Hypothalamus (tissue), 51 donors: ENCODE measurements around the gene ZBTB45.
A peak's percentile ranks its signal among the peaks of the same experiment; 100 is the strongest.

Experiments used
- DNase-seq, 51 donors: peaks; one replicate each; lab custom pipeline; 2025; lab: John Stamatoyannopoulos, UW

The ZBTB45 gene

DNA sequence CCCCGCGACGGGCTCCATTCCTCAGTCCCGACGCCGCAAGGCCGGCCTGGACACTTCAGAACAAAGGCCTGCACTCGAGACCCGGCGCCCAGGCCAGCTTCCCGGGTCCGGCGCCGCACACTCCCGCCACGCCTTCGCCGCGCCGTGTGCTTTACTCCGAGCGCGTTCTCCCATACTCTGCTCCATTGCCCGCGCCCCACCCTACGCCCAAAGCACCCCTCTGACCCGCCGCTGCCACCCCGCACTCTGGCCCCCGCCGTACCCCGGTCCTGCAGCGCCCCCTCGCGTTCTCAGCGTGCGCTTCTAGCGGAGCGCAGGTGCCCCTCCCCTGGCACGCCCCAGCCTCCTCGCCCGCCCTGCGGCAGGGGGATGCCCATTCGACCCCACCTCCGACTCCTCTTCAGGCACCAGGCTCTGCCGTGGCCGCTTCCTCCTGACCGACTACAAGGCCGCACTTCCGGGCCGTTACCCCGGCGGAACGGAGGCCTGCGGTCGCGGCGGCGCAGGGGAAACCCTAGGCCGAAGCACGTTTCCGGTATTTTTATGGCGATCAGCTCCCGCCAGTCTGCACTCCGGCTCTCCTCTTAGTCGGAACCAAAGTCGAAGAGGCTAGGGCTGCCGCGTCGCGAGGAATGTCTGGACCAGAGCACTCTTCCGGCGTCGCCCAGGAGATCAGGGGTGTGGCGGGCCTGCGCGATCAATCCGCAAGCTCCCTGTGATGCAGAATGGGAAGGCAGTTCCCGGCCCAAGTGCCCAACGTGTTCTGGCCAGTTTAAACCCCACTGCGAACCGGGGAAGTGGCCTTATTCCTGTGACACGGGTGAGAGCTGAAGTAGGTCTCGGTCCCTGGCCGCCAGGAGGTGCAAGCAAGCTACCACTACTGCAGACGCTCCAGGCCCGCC, at the start of gene ZBTB45:
Gene ZBTB45, minus strand, starts transcription at position 456 of the 902 bp plus-strand sequence. CDS start 2,137 bp downstream, outside the sequence.
- peak; percentile 35 to 96 (median 88) for DNase-seq

GRCh38 chr19:58568453-58569130, 49.0 kb upstream of the ZBTB45 start:
- DNase-seq = no peak

DNA sequence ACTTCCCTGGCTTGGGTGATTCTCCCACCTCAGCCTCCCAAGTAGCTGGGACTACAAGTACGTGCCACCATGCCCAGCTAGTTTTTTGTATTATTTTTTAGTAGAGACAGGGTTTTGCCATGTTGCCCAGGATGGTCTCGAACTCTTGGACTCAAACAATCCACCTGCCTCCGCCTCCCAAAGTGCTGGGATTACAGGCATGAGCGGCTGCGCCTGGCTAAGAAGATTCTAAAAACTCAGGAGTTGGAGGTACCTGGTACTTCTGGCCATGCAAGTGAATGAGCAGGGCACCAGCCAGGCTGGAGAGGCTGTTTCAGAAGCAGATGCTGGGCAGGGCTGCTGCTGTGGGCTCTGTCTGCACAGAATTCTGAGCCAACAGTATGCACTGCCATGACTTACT, 47.4 kb upstream of the ZBTB45 start:
- no peak for DNase-seq

GRCh38 chr19:58563823-58564222, 44.2 kb upstream of the ZBTB45 start:
- DNase-seq = no peak

GRCh38 chr19:58563034-58563573, 43.5 kb upstream of the ZBTB45 start:
- DNase-seq = no peak

DNA sequence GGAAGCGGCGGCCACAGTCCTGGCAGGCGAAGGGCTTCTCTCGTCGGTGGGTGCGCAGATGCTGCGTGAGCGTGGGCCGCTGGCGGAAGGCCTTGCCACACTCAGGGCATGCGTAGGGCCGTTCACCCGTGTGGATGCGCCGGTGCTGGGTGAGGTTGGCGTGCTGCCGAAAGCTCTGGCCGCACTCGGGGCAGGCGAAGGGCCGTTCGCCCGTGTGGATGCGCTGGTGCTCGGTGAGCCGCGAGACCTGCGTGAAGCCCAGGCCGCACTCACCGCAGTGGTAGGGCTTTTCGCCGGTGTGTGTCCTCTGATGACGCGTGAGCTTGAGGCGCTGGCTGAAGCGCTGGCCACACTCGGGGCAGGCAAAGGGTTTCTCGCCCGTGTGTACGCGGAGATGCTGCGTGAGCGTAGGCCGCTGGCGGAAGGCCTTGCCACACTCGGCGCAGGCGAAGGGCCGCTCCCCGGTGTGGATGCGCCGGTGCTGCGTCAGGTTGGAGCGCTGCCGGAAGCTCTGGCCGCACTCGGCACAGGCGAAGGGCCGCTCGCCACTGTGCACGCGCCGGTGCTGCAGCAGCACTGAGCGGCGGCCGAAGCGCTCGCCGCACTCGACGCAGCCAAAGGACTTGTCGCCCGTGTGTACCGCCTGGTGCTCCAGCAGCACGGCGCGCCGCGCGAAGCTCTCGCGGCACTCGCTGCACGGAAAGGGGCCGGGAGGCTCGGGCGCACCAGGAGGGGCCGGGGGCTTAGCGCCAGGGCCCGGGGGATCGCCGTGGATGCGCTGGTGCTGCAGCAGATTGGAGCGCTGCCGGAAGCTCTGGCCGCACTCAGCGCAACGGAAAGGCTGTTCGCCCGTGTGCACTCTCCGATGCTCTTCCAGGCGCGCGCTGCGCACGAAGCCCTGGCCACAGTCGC, 42.8 kb upstream of the ZBTB45 start:
- no peak for DNase-seq

DNA sequence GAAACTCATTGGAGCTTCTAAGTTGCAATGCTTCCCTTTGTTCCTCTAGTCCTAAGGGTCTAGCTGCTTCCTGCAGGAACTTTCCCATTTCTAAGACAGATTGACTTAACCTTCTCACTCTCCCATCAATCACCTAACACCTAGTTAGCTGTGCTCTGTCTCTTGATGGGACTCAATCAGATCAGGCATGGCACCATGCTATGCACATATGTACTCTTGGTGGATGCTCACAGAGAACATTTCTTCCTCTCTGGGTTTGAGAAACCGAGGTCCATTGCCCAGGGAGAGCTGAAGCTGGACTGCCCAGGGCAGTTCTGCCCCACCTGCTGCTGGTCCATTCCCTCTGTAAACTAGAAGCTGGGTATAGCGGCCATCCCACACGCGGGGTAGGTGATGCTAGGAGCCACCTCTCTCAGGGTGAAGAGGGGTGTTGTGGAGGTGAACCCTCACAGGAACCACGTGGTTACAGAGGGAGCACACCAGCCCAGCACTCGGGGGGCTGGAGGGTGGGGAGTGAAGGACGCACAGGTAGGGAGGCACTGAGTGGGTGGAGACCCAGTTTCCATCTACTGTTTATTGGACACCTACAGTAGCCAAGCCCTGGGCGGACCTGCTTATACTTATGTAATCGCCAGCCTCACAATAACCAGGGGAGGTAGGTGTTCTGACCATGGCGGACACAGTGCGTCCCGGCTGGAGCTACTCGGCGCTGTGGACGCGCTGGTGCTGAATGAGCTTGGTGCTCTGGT, 41.9 kb upstream of the ZBTB45 start:
- no peak for DNase-seq

DNA sequence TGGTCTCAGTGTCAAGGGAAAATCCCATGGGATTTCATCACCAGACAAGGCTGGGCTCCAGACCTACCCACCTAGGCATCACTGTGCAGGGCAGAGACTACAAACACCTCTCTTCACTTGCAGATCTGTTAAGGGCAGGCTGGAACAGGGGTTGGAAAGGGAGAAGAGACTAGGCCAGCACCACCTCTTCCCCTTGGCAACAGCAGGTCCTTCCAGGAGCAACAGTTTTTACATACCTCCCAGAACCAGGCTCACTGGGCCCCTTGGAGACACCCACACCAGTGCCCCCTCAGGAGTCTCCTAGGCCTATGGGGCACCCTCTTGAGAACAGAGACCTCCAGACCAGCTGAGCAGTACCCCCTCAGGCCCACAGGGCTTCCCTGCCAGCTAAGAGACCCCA, 41.3 kb upstream of the ZBTB45 start:
- DNase-seq = no peak

GRCh38 chr19:58560007-58560887, 40.6 kb upstream of the ZBTB45 start:
- DNase-seq = no peak

DNA sequence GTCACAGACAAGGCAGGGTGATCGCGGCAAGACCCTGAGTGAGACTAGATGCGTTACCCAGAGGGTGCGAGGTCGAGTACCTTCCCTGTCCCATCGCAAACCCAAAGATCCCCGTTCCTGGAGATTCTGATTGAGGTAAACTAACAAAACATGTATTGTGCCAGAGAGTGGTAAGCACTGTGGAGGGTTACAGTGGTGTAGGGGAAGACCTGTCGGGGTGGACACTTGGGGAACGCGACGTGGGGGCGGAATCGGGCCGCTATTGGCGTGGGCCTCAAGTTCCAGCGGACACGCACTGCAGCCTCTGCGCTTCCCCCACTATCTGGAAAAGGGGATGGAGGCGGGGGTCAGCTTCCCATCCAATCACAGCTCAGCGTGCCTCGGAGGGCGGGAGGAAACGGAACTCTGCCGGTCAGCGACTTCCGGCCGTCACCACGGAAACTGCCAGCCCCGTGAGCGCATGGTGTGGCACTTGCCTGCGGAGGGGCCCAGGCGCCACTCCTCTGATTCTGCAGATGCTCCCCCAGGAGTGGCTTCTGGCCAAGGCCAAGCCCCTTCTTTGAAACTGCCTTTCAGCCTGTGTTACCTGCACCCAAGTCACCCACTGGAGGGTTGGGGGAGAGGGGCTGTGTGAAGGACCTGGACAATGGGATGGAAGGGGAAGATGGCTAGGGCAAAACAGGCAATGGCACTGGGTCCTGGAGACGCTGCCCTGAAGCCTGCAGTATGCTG, 39.8 kb upstream of the ZBTB45 start:
- DNase-seq = no peak

DNA sequence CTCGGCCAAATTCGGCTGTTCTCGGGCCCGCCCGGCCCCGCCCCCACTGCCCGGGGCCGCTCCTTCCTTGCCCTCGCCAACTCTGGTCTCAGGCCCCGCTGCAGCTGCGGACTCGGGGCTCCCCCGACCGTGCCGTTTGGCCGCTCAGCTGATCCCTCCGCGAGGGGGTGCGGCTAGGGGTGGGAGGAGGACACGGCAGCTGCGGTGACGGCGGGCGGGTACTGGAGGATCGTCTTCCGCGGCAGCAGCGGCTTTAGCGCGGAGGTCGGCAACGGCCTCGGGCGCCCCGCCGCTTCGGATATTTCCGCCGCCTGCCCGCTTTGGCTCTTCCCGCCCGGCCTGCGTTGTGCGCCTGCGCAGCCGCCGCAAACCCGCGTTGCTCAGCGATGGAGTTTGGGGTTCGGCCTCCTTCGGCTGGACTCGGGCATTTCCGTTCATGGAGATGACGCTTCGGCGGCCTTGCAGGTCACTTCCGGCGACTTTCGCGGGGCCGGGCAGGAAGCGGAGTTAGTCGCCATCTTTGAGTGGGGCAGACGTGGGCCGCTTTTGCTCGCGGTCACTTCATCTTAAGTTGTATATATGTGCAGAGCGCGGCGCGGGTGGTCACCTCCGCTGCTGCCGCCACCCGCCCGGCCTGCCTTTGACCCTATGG, 39.1 kb upstream of the ZBTB45 start:
- no peak for DNase-seq

GRCh38 chr19:58558066-58558622, 38.5 kb upstream of the ZBTB45 start, which contains the start of gene UBE2M:
TSS of gene UBE2M (minus strand) at chr19:58558611. CDS start at chr19:58558381, 230 bp downstream.
- DNase-seq = no peak

- no peak for DNase-seq
Observed at GRCh38 chr19:58557221-58558065, 37.8 kb upstream of the ZBTB45 start.

DNA sequence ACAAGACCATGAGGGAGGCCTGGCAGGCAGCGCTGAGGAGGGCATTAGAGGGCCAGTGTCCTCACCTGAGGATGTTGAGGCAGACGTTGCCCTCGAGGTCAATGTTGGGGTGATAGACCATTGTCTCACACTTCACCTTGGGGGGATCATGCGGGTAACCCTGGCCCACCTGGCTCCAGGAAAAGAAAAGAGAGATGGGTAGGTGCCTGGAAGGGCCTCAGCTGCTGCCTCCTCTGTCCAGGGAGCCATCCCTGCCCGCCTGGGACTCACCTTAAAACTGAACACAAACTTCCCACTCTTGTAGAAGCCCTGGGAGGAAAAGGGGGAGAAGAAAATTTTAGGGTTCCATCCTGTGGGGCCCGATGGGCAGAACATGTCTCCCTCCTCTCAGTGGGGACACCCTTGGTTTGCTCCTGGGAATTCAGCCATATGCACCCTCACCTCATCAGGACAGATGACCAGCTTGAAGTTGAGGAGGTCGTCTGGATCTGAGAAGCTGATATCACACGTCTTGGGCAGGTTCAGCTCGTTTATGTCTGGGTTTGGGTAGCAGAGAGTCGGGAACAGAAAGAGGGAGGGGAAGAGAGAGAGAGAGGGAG, 37.1 kb upstream of the ZBTB45 start:
- no peak for DNase-seq

DNA sequence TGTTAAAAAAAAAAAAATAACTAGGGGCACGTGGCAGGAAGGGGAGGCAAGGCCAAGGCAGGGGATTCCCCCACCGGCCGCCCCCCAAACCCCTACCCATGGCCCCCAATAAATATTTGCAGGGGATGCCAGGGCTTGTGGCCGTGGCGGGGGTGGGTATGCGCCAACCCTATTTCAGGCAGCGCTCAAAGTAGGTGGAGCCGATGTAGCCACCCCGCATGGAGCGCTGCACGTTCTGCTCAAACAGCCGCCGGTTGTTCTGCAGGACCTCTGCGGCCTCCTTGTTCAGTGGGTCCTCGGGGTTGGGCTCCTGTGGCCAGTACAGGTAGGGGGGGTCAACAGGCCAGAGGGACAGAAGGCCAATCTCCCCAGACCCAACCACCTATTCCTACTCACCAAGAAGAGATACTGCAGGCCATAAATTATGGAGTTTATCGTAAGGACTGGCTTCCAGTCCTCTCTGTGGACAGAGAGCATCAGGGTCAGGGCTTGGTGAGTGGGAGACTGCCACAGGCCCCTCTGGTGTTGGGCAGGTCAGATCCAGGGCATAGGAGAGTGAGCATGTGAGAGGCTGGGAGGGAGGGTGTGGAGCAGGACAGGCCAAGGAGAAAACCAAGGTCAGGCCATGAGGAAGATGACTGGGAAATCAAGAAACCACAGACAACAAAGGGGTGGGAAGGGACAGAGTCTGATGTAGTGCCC, 36.5 kb upstream of the ZBTB45 start:
- DNase-seq = no peak
